ENCODE measurements around the gene SLC5A11.

The SLC5A11 gene

DNA sequence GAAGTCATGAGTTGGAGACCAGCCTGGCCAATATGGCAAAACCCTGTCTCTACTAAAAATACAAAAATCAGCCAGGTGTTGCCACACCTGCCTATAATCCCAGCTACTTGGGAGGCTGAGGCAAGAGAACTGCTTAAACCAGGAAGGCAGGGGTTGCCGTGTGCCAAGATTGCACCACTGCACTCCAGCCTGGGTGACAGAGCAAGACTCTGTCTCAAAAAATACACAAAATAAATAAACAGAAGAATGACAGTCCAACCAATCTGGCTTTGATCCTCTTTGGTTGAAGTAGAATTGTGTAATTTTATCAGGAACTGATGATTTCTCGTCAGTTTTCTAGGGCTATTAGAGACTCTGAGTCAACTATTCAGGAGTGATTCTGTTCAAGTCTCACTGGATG lies 79.4 kb downstream of the SLC5A11 start:
- no peak for DNase-seq

DNA sequence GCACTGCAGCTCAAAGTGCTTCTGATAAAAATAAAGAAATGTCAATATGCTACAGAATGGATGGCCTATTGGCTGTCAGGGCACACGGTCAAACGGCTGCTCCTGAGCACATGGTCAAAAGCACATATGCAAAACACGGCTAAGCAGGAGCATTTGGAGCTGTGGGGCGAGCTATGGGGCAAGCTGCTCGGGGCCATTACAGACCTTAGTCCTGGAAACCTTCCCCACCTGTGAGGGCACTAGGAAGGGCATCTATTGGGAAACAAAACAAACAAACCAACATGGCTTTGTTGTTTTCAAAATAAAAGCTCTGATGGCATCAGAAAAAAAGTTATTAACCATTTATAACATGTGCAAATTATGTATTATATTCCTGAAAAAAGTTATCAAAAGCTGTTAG lies 83.6 kb downstream of the SLC5A11 start:
- DNase-seq, result no peak

DNA sequence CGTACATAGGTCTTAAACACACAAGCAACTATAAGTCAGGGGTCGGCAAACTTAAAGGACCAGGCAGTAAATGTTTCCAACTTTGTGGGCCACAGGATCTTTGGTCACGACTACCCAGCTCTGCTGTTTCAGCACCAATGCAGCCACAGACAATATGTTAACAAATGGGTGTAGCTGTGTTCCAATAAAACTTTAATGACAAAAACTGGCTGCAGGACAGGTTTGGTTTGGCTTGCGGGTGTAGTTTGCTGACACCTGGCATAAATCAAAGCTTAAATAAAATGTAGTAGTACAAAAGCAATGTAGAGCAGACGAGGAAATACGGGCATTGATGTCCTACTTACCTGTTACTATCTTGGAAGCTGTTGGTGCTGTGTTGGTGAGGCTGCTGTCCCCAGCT lies 84.7 kb downstream of the SLC5A11 start:
- no peak for DNase-seq

DNA sequence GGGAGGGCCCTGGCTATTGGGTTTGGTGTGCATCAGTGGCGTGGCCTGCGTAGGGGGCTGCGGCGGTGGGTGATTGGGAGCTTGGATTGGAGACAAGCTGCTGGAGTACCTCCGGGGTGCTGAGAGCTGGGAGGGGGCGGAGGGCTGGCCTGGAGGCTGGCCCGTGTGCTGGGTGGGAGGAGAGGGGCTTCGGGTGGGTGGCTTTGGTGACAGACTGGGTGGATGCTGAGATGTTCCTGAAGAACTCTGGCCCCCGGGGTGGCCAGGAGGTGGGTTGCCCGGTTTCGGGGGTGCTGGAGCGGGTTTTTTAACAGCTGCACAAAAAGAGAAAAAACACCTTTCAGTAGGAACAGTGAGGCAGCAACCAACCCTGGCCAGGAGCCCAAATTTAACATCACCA lies 85.3 kb downstream of the SLC5A11 start:
- no peak for DNase-seq

DNA sequence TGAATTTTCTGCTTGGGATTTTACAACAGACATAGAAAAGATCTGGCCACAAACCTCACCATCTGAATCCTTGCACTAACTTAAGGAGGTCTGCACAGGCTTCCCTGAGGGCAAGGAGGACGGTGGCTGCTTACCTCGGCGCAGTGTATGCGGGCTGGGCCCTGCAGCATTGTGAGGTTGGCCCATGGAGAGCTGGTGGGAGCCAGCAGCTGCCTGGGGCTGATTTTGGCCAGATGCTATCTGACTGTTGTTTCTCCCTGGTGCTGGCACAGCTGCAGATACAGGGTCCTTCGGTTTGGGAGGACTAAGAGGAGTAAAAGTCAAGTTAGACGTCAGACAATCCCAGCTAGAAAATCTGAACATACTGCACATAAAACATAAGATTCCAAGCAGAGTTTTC lies 89.6 kb downstream of the SLC5A11 start:
- DNase-seq, result no peak

DNA sequence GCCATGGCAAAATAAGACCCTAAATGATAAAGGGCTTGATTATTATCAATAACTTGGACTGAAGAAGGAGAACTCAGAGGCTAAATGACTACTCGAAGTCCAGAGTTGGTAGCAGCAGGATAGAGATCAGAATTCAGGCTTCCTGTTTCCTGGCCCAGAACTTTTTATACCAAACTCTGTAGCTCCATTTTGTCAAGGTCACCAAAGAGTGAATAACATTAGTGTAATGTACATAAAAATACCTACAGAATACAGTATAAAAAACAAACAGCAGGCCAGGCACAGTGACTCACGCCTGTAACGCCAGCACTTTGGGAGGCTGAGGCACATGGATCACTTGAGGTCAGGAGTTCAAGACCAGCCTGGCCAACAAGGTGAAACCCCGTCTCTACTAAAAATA lies 90.4 kb downstream of the SLC5A11 start:
- DNase-seq, result no peak

DNA sequence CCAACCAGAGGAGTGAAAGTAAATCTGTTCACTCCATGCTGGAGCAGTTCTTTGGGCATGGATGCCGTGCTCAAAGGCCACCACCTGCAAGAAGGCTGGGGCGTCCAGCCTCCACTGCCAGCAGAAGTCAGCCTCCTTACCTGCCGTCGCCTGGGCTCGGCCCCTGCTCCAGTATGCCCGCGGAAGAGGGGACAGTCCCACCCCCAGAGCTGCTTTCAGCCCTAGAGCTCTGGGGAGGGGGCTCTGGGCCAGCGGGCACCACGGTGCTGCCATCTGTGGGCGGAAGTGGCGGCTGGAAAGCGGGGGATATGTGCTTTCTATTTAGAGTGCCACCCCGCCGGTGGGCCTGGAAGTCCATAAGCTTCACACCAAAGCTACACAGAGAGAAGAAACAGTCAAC lies 93.5 kb downstream of the SLC5A11 start:
- DNase-seq, result no peak

DNA sequence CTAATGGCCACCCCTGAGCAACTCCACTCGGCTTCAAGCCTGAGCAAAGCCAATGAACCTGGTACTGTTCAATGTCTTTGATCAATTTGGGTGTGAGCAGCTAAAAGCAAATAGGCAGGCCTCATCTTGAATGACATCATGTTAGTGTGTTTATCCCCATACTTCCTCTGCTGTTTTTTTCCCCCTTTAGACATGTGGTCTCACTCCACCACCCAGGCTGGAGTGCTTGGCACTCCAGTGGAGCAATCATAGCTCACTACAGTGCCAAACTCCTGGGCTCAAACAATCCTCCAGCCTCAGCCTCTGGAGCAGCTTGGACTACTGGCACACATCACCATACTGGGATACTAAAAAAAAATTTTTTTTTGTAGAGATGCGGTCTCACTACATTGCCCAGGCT lies 94.0 kb downstream of the SLC5A11 start:
- no peak for DNase-seq

DNA sequence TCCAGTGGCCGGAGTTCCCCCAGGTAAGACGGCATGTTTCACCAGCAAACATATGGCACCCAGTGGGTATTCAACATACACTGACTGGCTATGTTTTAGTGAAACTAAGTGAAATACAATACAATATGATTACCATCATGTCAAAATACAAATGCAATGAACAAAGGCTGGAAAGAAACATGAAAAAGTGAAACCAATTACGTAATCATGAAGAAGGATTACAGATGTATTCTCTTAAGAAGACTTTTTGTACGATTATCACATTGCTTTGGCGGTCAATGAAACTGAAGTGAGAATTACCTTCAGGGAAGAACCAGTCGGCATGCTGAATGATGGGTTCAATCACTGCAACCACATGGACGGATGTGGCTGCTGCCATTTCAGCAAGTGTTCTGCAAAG lies 97.7 kb downstream of the SLC5A11 start:
- DNase-seq, result no peak

DNA sequence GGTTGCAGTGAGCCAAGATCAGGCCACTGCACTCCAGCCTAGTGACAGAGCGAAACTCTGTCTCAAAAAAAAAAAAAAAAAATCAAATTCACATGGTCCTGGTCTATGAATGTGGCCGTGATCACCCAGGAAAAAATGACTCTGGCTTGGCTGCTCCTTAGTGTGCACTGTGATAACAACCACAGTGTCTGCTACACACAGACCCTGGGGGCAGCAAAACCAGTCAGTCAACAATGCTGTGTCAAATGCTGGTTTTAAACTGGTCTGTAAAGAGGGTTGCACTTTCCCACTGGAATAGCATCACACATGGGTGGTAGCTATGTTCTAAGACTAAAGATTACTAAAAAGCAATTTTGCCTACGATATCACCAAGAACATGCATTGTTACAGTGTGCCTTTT lies 98.4 kb downstream of the SLC5A11 start:
- DNase-seq, result no peak

DNA sequence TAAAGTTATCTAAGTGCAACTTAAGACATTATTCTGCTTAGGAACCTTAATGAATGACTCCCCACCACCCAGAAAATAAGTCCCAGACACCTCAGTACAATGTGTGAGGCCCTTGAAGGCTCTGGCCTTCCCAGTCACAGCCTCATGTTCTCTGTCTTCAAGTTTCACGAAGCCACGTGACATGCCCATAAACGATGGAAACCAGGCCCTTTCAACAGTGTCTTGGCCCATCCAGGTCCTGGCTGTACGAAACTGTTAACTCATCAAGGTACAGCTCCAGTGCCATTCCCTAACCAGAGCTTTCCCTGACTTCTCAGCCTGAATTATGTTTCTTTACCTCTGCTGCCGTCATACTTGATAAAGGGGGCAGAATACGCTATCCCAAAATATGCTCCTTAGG lies 100.4 kb downstream of the SLC5A11 start:
- no peak for DNase-seq

DNA sequence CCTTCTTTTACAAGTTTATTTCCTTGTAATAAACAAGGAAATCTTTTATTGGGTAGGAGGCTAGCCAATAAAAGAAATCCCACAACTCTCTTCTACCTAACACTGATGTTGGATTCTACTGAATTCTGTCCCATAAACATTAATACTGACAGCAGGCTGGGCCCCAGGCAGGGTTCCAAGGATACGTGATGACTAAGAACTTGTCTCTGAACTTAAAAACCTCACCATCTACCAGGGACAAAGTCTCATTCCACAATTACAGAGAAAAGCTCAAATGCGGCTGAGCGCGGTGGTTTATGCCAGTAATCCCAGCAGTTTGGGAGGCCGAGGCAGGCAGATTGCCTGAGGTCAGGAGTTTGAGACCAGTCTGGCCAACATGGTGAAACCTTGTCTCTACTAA lies 104.5 kb downstream of the SLC5A11 start:
- no peak for DNase-seq

DNA sequence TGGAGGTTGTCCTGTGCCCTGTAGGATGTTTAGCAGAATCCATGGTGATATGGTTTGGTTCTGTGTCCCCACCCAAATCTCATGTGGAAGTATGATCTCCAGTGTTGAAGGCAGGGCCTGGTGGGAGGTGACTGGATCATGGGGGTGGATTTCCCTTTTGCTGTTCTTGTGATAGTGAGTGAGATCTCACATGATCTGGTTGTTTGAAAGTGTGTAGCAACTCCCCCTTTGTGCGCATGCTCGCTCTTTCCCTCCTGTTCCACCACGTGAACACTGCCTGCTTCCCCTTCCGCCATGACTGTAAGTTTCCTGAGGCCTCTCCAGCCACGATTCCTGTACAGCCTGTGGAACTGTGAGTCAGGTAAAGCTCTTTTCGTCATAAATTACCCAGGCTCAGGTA lies 107.5 kb downstream of the SLC5A11 start:
- DNase-seq, result no peak

DNA sequence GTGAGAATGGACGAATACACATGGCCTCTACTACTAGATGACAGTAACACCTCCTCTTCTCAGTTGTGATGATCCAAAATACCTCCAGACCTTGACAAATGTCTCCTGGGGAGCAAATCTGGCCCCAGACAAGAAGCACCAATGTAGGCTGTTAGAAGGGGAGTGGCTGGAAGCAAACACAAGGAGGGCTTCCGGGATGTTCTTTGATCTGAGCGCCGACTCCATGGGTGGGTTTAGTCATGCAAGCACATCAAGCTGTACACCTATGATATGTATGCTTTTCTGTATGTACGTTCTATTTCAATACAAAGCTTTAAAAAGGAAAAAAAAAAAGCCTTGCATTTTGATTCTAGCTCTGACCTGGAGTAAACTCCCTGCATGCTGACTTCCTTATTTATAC lies 108.0 kb downstream of the SLC5A11 start:
- no peak for DNase-seq

DNA sequence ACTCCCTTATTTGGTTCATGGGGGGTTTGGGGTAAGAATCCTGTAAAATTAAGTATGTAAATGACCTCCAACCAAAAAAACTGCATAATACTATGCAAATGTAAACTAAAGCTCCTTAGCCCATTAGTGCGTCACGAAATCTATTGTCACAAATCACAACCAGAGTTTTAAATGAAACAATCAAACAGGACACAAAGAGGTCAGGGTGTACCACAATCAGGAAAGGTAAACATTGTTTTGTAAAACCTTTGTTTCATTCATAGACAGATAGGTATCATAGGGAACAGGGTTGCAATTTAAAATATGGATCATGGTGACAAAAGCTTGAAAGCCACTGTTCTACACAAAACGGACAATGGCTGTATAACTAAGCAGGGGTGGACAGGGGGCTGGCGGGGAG lies 108.4 kb downstream of the SLC5A11 start:
- DNase-seq, result no peak

DNA sequence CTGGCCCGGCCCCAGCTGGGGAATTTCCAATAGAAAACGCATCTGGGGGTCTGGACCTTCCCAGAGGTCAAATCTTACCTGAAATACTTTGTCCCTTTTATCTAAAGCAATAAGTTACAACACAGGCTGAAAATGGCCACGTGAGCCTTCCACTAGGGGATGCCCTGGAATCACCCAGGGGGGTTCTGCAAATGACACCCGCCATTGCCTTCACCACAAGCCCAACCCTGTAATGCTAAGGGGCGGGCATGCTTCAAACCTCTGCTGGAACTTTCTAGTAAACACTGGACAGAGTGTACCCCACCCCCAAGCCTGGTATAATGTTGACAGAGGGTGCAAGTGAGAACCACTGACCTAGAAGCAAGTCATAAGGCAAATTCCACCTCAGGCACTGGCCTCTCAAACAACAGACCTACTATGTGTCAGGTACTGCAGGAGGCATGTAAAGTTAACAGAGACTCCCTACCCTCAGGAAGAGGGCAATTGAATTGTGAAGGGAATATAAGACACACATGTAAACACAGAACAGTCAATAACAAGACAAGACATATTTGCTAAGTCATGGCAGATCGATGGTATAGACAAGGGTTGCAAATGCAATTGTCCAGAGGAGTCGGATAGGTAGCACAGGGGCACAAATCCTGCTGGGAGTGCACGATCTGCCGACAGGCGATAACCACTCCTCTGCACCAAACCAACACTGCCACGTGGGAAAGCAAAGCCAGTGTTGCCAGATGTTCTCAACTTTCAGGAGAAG lies 110.4 kb downstream of the SLC5A11 start:
- no peak for DNase-seq

DNA sequence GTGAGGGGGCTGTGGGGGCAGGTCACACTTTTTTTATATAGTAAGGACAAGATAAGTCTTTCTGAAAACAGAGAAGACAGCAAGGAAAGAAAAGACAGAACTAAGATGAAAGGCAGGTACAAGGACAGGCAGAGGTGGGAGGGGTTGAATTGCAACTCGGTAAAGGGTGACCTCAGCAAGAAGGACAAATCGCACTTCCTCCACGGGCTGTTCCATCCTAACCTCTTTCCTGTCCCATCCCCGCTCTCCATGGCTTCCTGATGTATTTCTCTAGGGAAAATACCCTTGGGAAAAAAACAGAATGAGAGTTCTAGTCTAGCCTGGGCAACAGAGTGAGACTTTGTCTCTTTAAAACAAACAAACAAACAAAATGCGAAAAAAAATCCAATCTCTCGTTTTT lies 112.1 kb downstream of the SLC5A11 start:
- no peak for DNase-seq

Data from stimulated activated CD4-positive, alpha-beta T cell treated with anti-CD3 and anti-CD28 coated beads, Interleukin-4, amount 100 ng/mL, for 4 hours (primary cell).